ENCODE measurements around the gene TPTE2.
A peak's percentile ranks its signal among the peaks of the same experiment; 100 is the strongest.

Gene TPTE2

DNA sequence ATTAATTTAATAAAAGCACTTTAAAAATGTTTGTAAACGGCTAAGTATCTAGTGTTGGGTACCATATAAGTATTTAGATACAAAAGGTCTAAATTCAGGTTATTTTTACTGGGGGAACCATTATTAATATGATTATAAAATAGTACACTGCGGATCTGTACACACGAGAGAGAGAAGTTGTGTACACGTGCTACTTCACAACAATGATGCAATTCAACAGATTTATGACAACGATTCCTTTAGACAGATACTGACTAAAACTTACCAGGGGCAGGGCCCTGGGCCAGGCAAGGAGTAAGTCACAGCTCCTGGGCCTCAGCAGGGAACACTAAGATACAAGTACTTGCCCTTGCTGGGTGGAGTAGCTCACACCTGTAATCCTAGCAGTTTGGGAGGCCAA lies 29.1 kb upstream of the TPTE2 start:
- DNase-seq (ENCODE audit: low spot score): no peak
- POLR2A ChIA-PET (ENCODE audit: low non-redundant PET): no interaction called here
- CTCF ChIA-PET: no interaction called here
- H3K27ac ChIP-seq: no peak overlapping the region
- TF ChIP-seq, protein P1, sequence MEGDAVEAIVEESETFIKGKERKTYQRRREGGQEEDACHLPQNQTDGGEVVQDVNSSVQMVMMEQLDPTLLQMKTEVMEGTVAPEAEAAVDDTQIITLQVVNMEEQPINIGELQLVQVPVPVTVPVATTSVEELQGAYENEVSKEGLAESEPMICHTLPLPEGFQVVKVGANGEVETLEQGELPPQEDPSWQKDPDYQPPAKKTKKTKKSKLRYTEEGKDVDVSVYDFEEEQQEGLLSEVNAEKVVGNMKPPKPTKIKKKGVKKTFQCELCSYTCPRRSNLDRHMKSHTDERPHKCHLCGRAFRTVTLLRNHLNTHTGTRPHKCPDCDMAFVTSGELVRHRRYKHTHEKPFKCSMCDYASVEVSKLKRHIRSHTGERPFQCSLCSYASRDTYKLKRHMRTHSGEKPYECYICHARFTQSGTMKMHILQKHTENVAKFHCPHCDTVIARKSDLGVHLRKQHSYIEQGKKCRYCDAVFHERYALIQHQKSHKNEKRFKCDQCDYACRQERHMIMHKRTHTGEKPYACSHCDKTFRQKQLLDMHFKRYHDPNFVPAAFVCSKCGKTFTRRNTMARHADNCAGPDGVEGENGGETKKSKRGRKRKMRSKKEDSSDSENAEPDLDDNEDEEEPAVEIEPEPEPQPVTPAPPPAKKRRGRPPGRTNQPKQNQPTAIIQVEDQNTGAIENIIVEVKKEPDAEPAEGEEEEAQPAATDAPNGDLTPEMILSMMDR (conservative IDR thresholded peaks at IDR 0.05; ENCODE audit: low read depth): no peak

- no peak overlapping the region for H3K27ac ChIP-seq
- POLR2A ChIA-PET (ENCODE audit: low non-redundant PET): no interaction called here
- DNase-seq (ENCODE audit: low spot score): no peak
- CTCF ChIA-PET: no interaction called here
- TF ChIP-seq, protein P1 (conservative IDR thresholded peaks at IDR 0.05; ENCODE audit: low read depth): no peak
Measured at GRCh38 chr13:19589312-19589711, 28.0 kb upstream of the TPTE2 start.

- H3K27ac ChIP-seq: no peak overlapping the region
- TF ChIP-seq, protein P1 (conservative IDR thresholded peaks at IDR 0.05; ENCODE audit: low read depth): peak; percentile 52
- no peak for DNase-seq (ENCODE audit: low spot score)
- ChIA-PET CTCF (interaction anchor here (0.5 to 1.0 kb wide), 7 partner anchors 10 to 926 kb away, joined by 3 to 6 read pairs (median 3); no protein-coding TSS in a partner anchor), POLR2A (ENCODE audit: low non-redundant PET) (no interaction called here)
Measured at GRCh38 chr13:19587635-19588300, 26.4 kb upstream of the TPTE2 start.

- POLR2A ChIA-PET (ENCODE audit: low non-redundant PET): no interaction called here
- no peak overlapping the region for H3K27ac ChIP-seq
- peak; percentile 36 for DNase-seq (ENCODE audit: low spot score)
Measured at GRCh38 chr13:19586904-19587634, 25.7 kb upstream of the TPTE2 start.

DNA sequence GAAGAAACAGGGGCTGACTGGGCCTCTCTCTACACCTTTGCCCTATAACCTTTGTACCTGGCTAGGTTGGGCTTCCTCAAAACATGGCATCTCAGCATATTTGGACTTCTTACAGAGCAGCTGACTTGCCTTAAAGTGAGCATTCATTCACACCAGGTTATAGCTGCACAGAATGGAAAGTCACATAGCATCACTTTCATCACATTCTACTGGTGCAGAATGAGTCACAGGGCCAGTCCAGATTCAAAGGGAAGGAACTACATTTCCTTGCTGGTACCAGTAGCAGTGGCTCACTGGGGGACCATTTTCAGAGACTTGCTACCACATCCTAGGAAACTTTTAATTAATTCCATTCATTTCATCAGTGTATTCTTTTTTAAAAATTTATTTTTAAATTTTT lies 20.3 kb upstream of the TPTE2 start:
- no peak overlapping the region for H3K27ac ChIP-seq
- ChIA-PET CTCF (no interaction called here), POLR2A (ENCODE audit: low non-redundant PET) (no interaction called here)
- TF ChIP-seq, protein P1 (conservative IDR thresholded peaks at IDR 0.05; ENCODE audit: low read depth): no peak
- DNase-seq (ENCODE audit: low spot score): no peak

More at GRCh38 chr13:19586904-19587634, 25.7 kb upstream of the TPTE2 start:
- CTCF ChIA-PET: interaction anchor here (0.6 to 1.0 kb wide), 4 partner anchors 11 to 925 kb away, joined by 3 read pairs; no protein-coding TSS in a partner anchor
- TF ChIP-seq, protein P1 (conservative IDR thresholded peaks at IDR 0.05; ENCODE audit: low read depth): no peak

DNA sequence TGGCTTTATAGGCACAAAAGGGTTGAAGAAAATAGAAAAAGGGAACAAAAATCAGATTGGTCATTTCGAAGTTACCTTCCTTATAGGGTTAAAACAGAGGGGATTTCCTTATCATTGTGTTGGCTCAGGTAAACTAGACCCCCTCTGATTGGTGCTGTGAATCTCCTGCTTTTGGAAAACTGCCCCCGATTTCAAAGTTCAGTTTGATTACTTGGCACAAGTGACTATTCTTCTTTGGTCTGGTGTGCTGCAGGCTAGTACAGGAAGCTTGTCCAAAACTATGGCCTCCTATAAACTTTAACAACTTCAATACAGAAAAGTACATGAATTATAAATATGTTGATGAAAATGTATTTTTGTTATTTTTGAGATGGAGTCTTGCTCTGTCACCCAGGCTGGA lies 13.9 kb upstream of the TPTE2 start:
- POLR2A ChIA-PET (ENCODE audit: low non-redundant PET): no interaction called here
- CTCF ChIA-PET: no interaction called here
- DNase-seq (ENCODE audit: low spot score): no peak
- TF ChIP-seq, protein P1 (conservative IDR thresholded peaks at IDR 0.05; ENCODE audit: low read depth): no peak
- H3K27ac ChIP-seq: no peak overlapping the region
